Measurements from ENCODE around the gene CLEC2A.

- TF ChIP-seq, protein P1, sequence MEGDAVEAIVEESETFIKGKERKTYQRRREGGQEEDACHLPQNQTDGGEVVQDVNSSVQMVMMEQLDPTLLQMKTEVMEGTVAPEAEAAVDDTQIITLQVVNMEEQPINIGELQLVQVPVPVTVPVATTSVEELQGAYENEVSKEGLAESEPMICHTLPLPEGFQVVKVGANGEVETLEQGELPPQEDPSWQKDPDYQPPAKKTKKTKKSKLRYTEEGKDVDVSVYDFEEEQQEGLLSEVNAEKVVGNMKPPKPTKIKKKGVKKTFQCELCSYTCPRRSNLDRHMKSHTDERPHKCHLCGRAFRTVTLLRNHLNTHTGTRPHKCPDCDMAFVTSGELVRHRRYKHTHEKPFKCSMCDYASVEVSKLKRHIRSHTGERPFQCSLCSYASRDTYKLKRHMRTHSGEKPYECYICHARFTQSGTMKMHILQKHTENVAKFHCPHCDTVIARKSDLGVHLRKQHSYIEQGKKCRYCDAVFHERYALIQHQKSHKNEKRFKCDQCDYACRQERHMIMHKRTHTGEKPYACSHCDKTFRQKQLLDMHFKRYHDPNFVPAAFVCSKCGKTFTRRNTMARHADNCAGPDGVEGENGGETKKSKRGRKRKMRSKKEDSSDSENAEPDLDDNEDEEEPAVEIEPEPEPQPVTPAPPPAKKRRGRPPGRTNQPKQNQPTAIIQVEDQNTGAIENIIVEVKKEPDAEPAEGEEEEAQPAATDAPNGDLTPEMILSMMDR (IDR thresholded peaks at IDR 0.05), result no peak
- no peak for TF ChIP-seq POLR2AphosphoS5 (IDR thresholded peaks at IDR 0.05)
These were observed 63.8 kb downstream of the CLEC2A start for GRCh38 chr12:9868311-9868801.

Measured in upper lobe of left lung (tissue), 4 donors.